ENCODE results near the gene DARS2. TPM values are rescaled to one million over a fixed set of nuclear protein-coding genes. Genes with fewer than 3 reads are reported as not detected.

Gene DARS2
- total and polyA plus RNA-seq, 3 donors from 2014 or later: 12.7 to 21.4 (median 16.8) TPM

GRCh38 chr1:173867753-173868265 lies 43.3 kb downstream of the DARS2 start, which contains the start of gene GAS5:
TSS of gene GAS5 (minus strand) at chr1:173867989.
- H3K4me3 ChIP-seq: peak within 1 kb of the TSS; percentile 78 to 88
- H3K36me3 ChIP-seq (ENCODE audit: low read depth, missing control alignments): no peaks in the 10 kb centered on the region
- H3K4me1 ChIP-seq: peaks cover 33% of the 10 kb centered on the region
- peak; percentile 100 for DNase-seq
- WGBS, 2 donors: 0 to 1% methylated on average over 9 to 30 of the region's 30 CpGs
- no peaks in the 10 kb centered on the region for H3K27me3 ChIP-seq
- peak within 1 kb of the TSS; percentile 92 to 95 for H3K27ac ChIP-seq
- intact Hi-C loops (cut with DNase I; ENCODE audit: low total_unique reads): no loop called here
- no peaks in the 10 kb centered on the region for H3K9me3 ChIP-seq
- peak; percentile 96 for TF ChIP-seq POLR2A (IDR thresholded peaks at IDR 0.05)
- no peak for TF ChIP-seq CTCF (IDR thresholded peaks at IDR 0.05)

GRCh38 chr1:173868266-173869020 lies 44.0 kb downstream of the DARS2 start, which contains the start of gene ZBTB37:
TSS of gene ZBTB37 (plus strand) at chr1:173868380. CDS start at chr1:173870226, 1,846 bp downstream.
- DNase-seq: peak; percentile 87
- Histone ChIP-seq H3K36me3 (ENCODE audit: low read depth, missing control alignments) (no peaks in the 10 kb centered on the region), H3K27me3 (no peaks in the 10 kb centered on the region), H3K27ac (peak within 1 kb of the TSS; percentile 92 to 95), H3K4me3 (peak within 1 kb of the TSS; percentile 78 to 88), H3K9me3 (no peaks in the 10 kb centered on the region), H3K4me1 (peaks cover 33% of the 10 kb centered on the region)
- TF ChIP-seq POLR2A (IDR thresholded peaks at IDR 0.05): no peak
- no peak for TF ChIP-seq CTCF (IDR thresholded peaks at IDR 0.05)
- WGBS, 2 donors: 0 to 1% methylated on average over 27 to 51 of the region's 53 CpGs
- intact Hi-C loops (cut with DNase I; ENCODE audit: low total_unique reads): no loop called here

- Histone ChIP-seq H3K4me3 (peak overlapping the region; percentile 78 to 88), H3K27ac (peak overlapping the region; percentile 92 to 95), H3K4me1 (peaks cover 33% of the 10 kb centered on the region), H3K36me3 (ENCODE audit: low read depth, missing control alignments) (no peaks in the 10 kb centered on the region), H3K9me3 (no peaks in the 10 kb centered on the region), H3K27me3 (no peaks in the 10 kb centered on the region)
- intact Hi-C loops (cut with DNase I; ENCODE audit: low total_unique reads): no loop called here
- DNase-seq: no peak
- TF ChIP-seq CTCF (IDR thresholded peaks at IDR 0.05) (no peak), POLR2A (IDR thresholded peaks at IDR 0.05) (no peak)
- WGBS, 2 donors: 3 to 4% methylated on average over 5 of the region's 5 CpGs
Measured at GRCh38 chr1:173869021-173869359, 44.5 kb downstream of the DARS2 start.

- H3K27me3 ChIP-seq: no peaks in the 10 kb centered on the region
- WGBS, 2 donors: 72 to 73% methylated on average over 15 of the region's 15 CpGs
- no peak overlapping the region for H3K4me3 ChIP-seq
- H3K36me3 ChIP-seq (ENCODE audit: low read depth, missing control alignments): no peaks in the 10 kb centered on the region
- H3K4me1 ChIP-seq: peaks cover 26% of the 10 kb centered on the region
- TF ChIP-seq CTCF (IDR thresholded peaks at IDR 0.05): no peak
- no peak for TF ChIP-seq POLR2A (IDR thresholded peaks at IDR 0.05)
- peak; percentile 49 for DNase-seq
- H3K9me3 ChIP-seq: no peaks in the 10 kb centered on the region
- H3K27ac ChIP-seq: peak overlapping the region; percentile 21 to 92
- intact Hi-C loops (cut with DNase I; ENCODE audit: low total_unique reads): no loop called here
Measured at GRCh38 chr1:173870252-173871075, 46.0 kb downstream of the DARS2 start.

Data from testis (tissue), 3 donors.